ENCODE measurements around the gene NTSR1. TPM values are rescaled to one million over a fixed set of nuclear protein-coding genes. Genes with fewer than 3 reads are reported as not detected.

The NTSR1 gene
- total and polyA plus RNA-seq, 4 donors: 0.03 to 0.33 (median 0.08) TPM; not detected in 1

GRCh38 chr20:62724692-62725595 is 16.3 kb downstream of the NTSR1 start (continued):
- TF ChIP-seq CTCF (IDR thresholded peaks at IDR 0.05; ENCODE audit: low read depth, low read length, missing input control) (no peak), NR2F2 (IDR thresholded peaks at IDR 0.05) (no peak), FOXA2 (IDR thresholded peaks at IDR 0.05) (no peak), EGR1 (IDR thresholded peaks at IDR 0.05; ENCODE audit: low read depth in 2 of 2) (no peak)

- WGBS: 80% methylated on average over 15 of the region's 15 CpGs
- Histone ChIP-seq H3K27ac (ENCODE audit: low read depth in 1 of 2, low read length in 2 of 2) (no peak overlapping the region), H3K4me3 (ENCODE audit: low read depth in 1 of 3, low read length in 3 of 3) (no peak overlapping the region), H3K36me3 (ENCODE audit: control insufficient read depth in 4 of 4, insufficient read depth in 3 of 4, low read depth in 1 of 4, low read length in 3 of 4) (no peaks in the 10 kb centered on the region), H3K27me3 (ENCODE audit: control insufficient read depth in 4 of 4, insufficient read depth in 4 of 4, low read length in 3 of 4) (peaks cover 0 to 7% (median 0%) of the 10 kb centered on the region in 4 donors), H3K4me1 (ENCODE audit: control insufficient read depth in 4 of 4, insufficient read depth in 4 of 4, low read length in 3 of 4) (no peaks in the 10 kb centered on the region), H3K9ac (ENCODE audit: low read depth in 1 of 2, low read length in 2 of 2) (no peak overlapping the region), H3K9me3 (ENCODE audit: control insufficient read depth in 4 of 4, low read length in 3 of 4) (peaks cover 0 to 6% (median 3%) of the 10 kb centered on the region in 4 donors)
- no peak for TF ChIP-seq CTCF (IDR thresholded peaks at IDR 0.05; ENCODE audit: low read depth, low read length, missing input control)
- TF ChIP-seq TAF1 (conservative IDR thresholded peaks at IDR 0.05): no peak
- TF ChIP-seq REST (IDR thresholded peaks at IDR 0.05): no peak
- no peak for TF ChIP-seq GABPA (IDR thresholded peaks at IDR 0.05 in 1 of 2, conservative IDR thresholded peaks at IDR 0.05 in 1 of 2)
- no peak for TF ChIP-seq MAX (IDR thresholded peaks at IDR 0.05)
- TF ChIP-seq FOXA2 (IDR thresholded peaks at IDR 0.05): no peak
- no peak for TF ChIP-seq NR2F2 (IDR thresholded peaks at IDR 0.05)
- DNase-seq (ENCODE audit: low spot score): no peak
These were observed 17.1 kb downstream of the NTSR1 start for GRCh38 chr20:62725596-62726268.
